HG02798 (cell line): ENCODE data around the gene ECM1.

Source experiments
- ATAC-seq: cut with Tn5 transposase; IDR thresholded peaks from one replicate; pipeline ENCODE4 v1.9.1; 2021; ENCODE audit warnings: mild to moderate bottlenecking; ENCODE audit not compliant: unreplicated experiment, poor library complexity

ECM1 gene

GRCh38 chr1:150511985-150512660 is 4.2 kb downstream of the ECM1 start:
- no peak for ATAC-seq

DNA sequence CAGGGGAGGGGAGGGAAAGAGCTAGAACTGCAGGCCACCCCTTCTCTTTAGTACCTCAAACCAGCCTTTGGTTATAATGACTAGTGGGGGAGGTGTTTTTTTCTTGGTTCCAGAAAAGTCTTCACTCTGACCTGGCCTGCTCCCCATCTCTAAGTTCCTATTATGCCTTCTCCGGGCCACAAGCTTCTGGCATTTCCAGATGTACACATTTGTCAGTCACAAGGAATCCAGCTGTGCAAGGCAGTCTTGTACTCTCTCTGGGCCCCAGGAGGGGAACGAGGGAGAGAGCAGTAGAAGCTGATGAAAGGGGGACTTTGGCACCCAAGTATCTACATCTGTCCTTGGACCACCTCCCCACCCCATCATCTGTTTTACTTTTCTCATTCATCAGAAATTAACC is 4.9 kb downstream of the ECM1 start:
- no peak for ATAC-seq

GRCh38 chr1:150513351-150513791 is 5.5 kb downstream of the ECM1 start:
- ATAC-seq, result no peak

DNA sequence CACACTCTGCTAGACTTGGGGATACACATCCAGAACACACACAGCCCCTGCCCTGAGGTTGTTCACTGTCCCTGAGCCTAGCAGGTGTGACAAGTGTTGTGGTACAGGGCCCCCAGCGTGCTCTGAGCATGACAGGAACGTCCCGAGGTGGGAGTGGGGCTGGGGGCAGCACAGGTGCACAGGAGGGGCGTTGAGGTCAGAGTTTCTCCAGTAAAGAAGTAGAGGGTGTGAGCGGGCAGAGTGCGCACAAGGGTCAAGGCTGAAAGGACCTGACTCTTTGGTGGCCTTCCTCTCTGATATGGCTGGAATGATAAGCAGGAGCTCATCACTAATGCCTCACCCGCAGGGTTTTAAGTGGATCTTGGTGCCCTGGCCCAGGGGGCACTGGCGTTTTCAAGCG is 6.4 kb downstream of the ECM1 start:
- no peak for ATAC-seq

DNA sequence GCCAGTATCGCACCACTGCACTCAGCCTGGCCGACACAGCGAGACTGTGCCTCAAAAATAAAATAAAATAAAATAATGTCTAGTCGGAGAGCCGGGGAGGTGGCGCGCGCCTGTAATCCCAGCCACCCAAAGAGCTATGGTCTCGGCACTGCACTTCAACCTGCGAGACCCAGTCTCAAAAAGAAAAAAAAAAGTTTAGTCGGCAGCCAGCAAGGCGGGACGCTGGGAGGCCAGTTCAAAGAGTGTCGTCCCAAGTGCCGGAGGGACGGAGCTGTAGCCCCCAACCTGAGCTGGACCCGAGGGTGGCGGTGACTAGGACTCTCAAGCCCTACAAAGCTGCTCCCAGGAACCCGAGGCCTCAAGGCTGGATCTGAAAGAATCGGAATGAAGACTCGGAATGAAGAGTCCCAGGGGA is 7.0 kb downstream of the ECM1 start:
- no peak for ATAC-seq

- ATAC-seq, result peak; percentile 99
Measured at GRCh38 chr1:150515328-150516049, 7.6 kb downstream of the ECM1 start, which contains the start of gene FALEC. TSS of gene FALEC (plus strand) at chr1:150515752.

DNA sequence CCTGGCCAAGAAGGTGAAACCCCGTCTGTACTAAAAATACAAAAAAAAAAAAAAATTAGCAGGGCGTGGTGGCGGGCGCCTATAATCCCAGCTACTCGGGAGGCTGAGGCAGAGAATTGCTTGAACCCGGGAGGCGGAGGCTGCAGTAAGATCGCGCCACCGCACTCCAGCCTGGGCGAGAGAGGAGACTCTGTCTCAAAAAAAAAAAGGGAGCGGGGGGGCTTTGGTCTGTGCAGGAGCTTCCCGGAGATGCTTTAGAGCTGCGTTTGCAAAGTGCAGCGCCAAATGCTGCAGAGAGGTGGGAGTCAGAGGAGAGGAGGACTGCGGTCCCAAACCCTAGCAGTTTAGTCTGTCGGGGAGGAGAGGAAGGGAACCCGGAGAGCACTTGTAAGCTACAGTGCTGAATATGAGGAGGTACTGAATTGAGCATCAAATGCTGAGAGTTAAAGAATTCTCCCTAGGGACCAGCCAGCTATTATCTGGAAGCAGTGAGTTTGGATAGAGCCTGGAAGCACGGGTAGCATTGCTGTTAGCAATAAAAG is 8.2 kb downstream of the ECM1 start:
- ATAC-seq, result no peak

GRCh38 chr1:150516616-150517015 is 8.7 kb downstream of the ECM1 start:
- ATAC-seq, result no peak

DNA sequence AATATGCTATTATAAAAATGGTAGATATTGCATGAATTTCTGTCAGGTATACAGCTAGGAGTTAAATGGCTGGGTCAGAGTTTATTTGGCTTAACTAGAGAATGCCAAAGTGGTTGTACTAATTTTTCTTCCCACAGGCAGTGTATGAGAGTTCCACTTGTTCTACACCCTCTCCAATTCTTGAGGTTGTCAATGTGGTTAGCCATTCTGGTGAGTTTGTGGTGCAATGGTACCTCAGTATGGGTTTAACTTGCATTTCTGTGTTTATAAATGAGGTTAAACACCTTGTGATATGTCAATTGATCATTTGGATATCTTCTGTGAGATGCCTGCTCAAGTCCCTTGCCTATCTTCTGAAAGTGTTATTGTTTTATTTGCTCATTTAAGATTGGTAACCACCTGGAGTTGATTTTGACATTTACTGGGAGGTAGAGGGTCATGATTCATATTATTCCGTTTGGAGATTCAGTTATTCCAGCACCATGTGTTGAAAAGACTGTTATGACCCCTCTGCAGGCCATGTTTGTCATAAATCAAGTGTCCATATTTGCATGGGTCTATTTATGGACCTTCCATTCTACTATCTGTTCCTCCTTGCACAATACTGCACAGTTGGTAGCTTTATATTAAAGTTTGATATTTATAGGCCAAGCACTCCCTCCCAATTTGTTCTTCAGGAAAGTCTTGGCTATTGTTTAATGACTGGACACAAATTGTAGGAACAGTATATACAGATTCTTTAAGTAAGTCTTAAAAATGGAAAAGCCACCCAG is 13.5 kb downstream of the ECM1 start:
- no peak for ATAC-seq

GRCh38 chr1:150525348-150525747 is 17.4 kb downstream of the ECM1 start:
- ATAC-seq, result no peak

- ATAC-seq, result no peak
Measured at GRCh38 chr1:150528196-150528595, 20.3 kb downstream of the ECM1 start.

GRCh38 chr1:150529017-150529416 is 21.1 kb downstream of the ECM1 start:
- no peak for ATAC-seq

DNA sequence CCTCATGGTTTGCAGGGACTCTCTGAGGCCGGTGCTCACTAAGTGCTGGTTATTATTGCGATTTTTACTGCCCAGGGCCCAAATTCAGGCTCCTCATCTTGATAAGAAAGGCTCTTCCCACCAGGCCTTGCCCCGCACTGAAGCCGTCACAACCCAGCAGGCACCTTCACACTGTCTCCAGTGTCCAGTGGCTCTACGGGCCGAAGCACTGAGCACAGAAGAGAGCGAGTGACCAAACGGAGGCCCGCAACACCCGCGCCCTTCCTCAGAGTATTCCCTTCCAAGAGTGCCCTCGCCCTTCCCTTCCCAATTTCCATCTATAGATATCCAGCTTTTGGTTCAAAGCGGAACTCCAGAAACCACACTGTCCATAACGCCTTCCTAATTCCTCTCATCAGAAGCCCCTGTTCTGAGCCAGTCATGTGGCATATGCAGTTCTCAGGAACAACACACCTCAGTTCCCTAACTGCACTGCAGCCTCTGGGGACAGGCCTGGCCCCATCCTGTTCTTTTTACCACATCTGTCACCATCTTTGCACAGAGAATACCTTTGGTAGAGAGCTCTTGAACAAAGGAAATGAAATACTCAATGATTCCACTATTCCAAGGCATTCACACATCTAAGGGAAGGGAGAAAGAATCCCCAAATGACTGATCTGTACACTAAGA is 22.7 kb downstream of the ECM1 start:
- no peak for ATAC-seq

DNA sequence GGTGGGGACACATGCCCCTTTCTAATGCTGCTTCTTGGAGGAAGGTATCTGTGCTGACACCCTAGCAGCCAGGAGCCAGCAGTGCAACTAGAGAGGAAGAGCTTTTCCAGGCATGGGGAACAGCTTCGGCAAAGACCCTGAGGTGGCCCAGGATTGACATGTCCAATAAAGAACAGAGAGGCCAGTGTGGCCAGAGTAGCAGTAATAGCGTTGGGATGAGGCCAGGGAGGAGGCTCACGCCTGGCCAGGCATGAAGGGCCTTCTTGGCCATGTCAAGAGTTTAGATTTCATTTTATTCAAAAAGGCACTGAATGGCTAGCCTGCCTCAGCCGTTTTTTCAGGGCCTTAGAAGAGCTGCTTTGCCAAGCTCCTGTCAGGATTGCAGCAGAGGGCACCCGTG is 25.0 kb downstream of the ECM1 start:
- no peak for ATAC-seq

DNA sequence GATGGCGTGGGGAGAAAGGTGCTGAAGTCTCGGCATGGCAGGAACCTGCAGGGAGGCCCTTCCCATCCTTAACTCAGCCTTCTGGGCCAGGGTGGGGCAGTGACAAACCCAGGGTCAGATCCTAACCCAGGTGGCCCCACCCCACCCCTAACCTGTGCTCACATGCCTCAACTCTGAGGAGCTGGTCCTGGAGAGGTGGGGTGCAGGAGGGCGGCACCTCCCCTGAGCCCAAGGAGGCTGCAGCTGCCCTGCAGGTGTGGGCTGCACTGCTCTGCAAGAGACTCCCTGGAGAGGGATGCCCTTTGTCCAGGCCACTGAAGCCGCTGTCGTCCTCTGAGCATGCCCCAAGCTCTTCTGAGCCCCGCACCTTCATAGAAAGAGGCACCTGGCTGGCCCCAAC is 26.1 kb downstream of the ECM1 start:
- no peak for ATAC-seq

- ATAC-seq, result no peak
Measured at GRCh38 chr1:150535511-150536287, 27.8 kb downstream of the ECM1 start.

GRCh38 chr1:150536836-150537731 is 29.2 kb downstream of the ECM1 start:
- no peak for ATAC-seq
